ENCODE results near the gene AFF3.

- TF ChIP-seq POLR2A (IDR thresholded peaks at IDR 0.05; ENCODE audit: control extremely low read depth in 1 of 2, low read depth in 2 of 2, low read length in 2 of 2) (no peak), CTCF (IDR thresholded peaks at IDR 0.05; ENCODE audit: control extremely low read depth in 1 of 3, insufficient read depth in 1 of 3, low read depth in 1 of 3, low read length in 3 of 3) (no peak)
Measured at GRCh38 chr2:100182494-100183361, 40.3 kb upstream of the AFF3 start.
